ENCODE results near the gene RAB9A. TPM values are rescaled to one million over a fixed set of nuclear protein-coding genes. Genes with fewer than 3 reads are reported as not detected.

RAB9A gene
- total and polyA plus RNA-seq, 9 of the 15 experiments (the other 6 are each of a cell fraction or from before 2014, with no cell fraction given): 13.5 to 20.8 (median 17.7) TPM

DNA sequence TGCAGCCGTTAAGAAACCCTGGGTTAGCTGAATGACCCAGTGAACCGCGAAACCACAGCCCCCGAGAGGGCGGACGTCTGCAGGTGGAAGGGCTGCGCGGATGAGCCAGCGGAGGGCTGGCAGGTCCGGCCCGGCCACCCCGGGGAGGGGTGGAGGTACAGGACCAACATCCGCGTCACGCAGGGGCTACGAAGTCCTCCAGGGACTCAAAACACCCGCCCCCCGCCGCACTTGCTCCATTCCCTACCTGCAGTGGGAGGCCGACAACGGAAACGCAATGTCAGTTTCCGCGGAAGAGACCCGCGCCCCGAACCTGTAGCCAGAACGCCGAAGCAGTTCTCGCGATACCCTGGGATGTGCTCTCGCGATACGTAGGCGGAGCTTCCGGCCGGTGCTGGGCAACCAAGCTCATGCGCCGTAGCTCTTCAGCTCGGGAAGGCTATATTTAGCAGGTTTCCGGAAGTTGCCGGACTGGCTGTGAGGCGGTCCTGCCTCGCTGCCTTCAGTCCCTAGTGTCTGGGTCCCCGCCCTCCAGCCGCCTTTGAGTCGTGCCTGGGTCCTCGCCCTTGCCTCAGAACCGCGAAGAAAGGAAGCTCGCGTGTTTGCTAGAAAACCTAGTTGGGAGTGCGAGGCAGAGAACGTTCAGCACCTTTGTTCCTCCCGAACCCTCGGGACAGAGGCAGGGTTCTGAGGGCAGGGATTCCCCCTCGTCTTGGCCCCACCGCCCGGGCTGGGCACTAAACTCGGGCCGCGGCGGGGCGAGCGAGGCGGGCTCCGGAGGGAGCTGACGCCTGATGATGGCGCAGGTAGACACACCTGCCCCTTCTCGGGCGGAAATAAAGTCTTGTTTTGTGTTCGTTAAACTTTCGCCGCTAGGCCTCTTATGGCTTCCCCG is 45.6 kb downstream of the RAB9A start, which contains the start of the genes OFD1 and TRAPPC2 (continued):
- TF ChIP-seq, protein P1, sequence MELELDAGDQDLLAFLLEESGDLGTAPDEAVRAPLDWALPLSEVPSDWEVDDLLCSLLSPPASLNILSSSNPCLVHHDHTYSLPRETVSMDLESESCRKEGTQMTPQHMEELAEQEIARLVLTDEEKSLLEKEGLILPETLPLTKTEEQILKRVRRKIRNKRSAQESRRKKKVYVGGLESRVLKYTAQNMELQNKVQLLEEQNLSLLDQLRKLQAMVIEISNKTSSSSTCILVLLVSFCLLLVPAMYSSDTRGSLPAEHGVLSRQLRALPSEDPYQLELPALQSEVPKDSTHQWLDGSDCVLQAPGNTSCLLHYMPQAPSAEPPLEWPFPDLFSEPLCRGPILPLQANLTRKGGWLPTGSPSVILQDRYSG (tag; conservative IDR thresholded peaks at IDR 0.05; ENCODE audit: low read depth): no peak
- TF ChIP-seq ZBTB8A (IDR thresholded peaks at IDR 0.05; ENCODE audit: partially characterized antibody) (no peak), ERF (CRISPR knock-in tag; IDR thresholded peaks at IDR 0.05) (no peak), TRIM28 (IDR thresholded peaks at IDR 0.05) (no peak), MCM5 (IDR thresholded peaks at IDR 0.05; ENCODE audit: low read depth) (no peak), PHB (CRISPR knock-in tag; IDR thresholded peaks at IDR 0.05) (no peak), FOXO4 (CRISPR knock-in tag; IDR thresholded peaks at IDR 0.05) (no peak), TOE1 (IDR thresholded peaks at IDR 0.05; ENCODE audit: borderline replicate concordance) (no peak), TOE1 (CRISPR knock-in tag; IDR thresholded peaks at IDR 0.05; ENCODE audit: borderline replicate concordance, low read depth) (no peak), SPI1 (IDR thresholded peaks at IDR 0.05; ENCODE audit: borderline replicate concordance, low read depth, low read length) (no peak), PHTF2 (CRISPR knock-in tag; IDR thresholded peaks at IDR 0.05) (no peak), ZKSCAN8 (CRISPR knock-in tag; IDR thresholded peaks at IDR 0.05) (no peak), U2AF1 (optimal IDR thresholded peaks at IDR 0.05; ENCODE audit: low read depth, low read length) (no peak), HCFC1 (IDR thresholded peaks at IDR 0.05; ENCODE audit: low read depth, low read length) (peak; percentile 21; the same call in 1 of the 2 replicates), ZNF143 (CRISPR knock-in tag; IDR thresholded peaks at IDR 0.05) (no peak), CAMTA2 (CRISPR knock-in tag; conservative IDR thresholded peaks at IDR 0.05) (no peak)
- TF ChIP-seq, protein P2, sequence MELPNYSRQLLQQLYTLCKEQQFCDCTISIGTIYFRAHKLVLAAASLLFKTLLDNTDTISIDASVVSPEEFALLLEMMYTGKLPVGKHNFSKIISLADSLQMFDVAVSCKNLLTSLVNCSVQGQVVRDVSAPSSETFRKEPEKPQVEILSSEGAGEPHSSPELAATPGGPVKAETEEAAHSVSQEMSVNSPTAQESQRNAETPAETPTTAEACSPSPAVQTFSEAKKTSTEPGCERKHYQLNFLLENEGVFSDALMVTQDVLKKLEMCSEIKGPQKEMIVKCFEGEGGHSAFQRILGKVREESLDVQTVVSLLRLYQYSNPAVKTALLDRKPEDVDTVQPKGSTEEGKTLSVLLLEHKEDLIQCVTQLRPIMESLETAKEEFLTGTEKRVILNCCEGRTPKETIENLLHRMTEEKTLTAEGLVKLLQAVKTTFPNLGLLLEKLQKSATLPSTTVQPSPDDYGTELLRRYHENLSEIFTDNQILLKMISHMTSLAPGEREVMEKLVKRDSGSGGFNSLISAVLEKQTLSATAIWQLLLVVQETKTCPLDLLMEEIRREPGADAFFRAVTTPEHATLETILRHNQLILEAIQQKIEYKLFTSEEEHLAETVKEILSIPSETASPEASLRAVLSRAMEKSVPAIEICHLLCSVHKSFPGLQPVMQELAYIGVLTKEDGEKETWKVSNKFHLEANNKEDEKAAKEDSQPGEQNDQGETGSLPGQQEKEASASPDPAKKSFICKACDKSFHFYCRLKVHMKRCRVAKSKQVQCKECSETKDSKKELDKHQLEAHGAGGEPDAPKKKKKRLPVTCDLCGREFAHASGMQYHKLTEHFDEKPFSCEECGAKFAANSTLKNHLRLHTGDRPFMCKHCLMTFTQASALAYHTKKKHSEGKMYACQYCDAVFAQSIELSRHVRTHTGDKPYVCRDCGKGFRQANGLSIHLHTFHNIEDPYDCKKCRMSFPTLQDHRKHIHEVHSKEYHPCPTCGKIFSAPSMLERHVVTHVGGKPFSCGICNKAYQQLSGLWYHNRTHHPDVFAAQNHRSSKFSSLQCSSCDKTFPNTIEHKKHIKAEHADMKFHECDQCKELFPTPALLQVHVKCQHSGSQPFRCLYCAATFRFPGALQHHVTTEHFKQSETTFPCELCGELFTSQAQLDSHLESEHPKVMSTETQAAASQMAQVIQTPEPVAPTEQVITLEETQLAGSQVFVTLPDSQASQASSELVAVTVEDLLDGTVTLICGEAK (IDR thresholded peaks at IDR 0.05): peak; percentile 84
- TF ChIP-seq, protein P2 (CRISPR knock-in tag; IDR thresholded peaks at IDR 0.05): no peak
